ENCODE results near the gene EIF4E1B. TPM values are rescaled to one million over a fixed set of nuclear protein-coding genes. Genes with fewer than 3 reads are reported as not detected.

EIF4E1B gene
- total and polyA plus RNA-seq, 2 experiments from 2014 or later, result 0.17 TPM; not detected in 1

DNA sequence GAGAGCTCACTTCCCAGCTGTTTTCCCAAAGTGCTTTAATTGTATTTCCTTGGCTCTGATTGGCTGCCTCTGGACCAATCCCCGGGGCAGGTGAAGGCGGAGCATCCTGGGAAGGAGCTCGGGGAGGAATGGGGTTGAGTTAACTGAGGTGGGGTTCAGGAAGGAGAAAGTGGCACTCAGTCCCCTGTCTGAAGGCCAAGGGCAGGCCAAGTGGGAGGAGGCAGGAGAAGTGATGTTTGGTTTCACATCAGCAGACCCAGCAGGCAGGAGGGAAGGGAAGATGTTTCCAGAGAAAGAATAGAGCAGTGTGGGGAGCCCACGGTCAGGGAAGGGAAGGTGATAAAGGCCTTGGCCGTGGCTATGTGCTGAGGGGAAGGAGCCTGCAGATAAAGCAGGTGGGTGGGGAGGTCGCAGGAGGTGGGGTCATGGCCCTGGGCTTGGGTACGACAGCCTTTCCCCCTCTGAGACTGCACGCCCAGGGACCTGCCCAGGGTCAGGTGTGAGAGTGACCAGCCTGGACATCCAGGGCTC is 19.9 kb downstream of the EIF4E1B start (continued):
- TF ChIP-seq, protein P1, sequence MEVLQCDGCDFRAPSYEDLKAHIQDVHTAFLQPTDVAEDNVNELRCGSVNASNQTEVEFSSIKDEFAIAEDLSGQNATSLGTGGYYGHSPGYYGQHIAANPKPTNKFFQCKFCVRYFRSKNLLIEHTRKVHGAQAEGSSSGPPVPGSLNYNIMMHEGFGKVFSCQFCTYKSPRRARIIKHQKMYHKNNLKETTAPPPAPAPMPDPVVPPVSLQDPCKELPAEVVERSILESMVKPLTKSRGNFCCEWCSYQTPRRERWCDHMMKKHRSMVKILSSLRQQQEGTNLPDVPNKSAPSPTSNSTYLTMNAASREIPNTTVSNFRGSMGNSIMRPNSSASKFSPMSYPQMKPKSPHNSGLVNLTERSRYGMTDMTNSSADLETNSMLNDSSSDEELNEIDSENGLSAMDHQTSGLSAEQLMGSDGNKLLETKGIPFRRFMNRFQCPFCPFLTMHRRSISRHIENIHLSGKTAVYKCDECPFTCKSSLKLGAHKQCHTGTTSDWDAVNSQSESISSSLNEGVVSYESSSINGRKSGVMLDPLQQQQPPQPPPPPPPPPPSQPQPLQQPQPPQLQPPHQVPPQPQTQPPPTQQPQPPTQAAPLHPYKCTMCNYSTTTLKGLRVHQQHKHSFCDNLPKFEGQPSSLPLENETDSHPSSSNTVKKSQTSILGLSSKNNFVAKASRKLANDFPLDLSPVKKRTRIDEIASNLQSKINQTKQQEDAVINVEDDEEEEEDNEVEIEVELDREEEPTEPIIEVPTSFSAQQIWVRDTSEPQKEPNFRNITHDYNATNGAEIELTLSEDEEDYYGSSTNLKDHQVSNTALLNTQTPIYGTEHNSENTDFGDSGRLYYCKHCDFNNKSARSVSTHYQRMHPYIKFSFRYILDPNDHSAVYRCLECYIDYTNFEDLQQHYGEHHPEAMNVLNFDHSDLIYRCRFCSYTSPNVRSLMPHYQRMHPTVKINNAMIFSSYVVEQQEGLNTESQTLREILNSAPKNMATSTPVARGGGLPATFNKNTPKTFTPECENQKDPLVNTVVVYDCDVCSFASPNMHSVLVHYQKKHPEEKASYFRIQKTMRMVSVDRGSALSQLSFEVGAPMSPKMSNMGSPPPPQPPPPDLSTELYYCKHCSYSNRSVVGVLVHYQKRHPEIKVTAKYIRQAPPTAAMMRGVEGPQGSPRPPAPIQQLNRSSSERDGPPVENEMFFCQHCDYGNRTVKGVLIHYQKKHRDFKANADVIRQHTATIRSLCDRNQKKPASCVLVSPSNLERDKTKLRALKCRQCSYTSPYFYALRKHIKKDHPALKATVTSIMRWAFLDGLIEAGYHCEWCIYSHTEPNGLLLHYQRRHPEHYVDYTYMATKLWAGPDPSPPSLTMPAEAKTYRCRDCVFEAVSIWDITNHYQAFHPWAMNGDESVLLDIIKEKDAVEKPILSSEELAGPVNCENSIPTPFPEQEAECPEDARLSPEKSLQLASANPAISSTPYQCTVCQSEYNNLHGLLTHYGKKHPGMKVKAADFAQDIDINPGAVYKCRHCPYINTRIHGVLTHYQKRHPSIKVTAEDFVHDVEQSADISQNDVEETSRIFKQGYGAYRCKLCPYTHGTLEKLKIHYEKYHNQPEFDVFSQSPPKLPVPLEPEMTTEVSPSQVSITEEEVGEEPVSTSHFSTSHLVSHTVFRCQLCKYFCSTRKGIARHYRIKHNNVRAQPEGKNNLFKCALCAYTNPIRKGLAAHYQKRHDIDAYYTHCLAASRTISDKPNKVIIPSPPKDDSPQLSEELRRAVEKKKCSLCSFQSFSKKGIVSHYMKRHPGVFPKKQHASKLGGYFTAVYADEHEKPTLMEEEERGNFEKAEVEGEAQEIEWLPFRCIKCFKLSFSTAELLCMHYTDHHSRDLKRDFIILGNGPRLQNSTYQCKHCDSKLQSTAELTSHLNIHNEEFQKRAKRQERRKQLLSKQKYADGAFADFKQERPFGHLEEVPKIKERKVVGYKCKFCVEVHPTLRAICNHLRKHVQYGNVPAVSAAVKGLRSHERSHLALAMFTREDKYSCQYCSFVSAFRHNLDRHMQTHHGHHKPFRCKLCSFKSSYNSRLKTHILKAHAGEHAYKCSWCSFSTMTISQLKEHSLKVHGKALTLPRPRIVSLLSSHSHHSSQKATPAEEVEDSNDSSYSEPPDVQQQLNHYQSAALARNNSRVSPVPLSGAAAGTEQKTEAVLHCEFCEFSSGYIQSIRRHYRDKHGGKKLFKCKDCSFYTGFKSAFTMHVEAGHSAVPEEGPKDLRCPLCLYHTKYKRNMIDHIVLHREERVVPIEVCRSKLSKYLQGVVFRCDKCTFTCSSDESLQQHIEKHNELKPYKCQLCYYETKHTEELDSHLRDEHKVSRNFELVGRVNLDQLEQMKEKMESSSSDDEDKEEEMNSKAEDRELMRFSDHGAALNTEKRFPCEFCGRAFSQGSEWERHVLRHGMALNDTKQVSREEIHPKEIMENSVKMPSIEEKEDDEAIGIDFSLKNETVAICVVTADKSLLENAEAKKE (CRISPR knock-in tag; IDR thresholded peaks at IDR 0.05), result no peak
- TF ChIP-seq, protein P2, sequence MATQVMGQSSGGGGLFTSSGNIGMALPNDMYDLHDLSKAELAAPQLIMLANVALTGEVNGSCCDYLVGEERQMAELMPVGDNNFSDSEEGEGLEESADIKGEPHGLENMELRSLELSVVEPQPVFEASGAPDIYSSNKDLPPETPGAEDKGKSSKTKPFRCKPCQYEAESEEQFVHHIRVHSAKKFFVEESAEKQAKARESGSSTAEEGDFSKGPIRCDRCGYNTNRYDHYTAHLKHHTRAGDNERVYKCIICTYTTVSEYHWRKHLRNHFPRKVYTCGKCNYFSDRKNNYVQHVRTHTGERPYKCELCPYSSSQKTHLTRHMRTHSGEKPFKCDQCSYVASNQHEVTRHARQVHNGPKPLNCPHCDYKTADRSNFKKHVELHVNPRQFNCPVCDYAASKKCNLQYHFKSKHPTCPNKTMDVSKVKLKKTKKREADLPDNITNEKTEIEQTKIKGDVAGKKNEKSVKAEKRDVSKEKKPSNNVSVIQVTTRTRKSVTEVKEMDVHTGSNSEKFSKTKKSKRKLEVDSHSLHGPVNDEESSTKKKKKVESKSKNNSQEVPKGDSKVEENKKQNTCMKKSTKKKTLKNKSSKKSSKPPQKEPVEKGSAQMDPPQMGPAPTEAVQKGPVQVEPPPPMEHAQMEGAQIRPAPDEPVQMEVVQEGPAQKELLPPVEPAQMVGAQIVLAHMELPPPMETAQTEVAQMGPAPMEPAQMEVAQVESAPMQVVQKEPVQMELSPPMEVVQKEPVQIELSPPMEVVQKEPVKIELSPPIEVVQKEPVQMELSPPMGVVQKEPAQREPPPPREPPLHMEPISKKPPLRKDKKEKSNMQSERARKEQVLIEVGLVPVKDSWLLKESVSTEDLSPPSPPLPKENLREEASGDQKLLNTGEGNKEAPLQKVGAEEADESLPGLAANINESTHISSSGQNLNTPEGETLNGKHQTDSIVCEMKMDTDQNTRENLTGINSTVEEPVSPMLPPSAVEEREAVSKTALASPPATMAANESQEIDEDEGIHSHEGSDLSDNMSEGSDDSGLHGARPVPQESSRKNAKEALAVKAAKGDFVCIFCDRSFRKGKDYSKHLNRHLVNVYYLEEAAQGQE (IDR thresholded peaks at IDR 0.05; ENCODE audit: unreplicated experiment), result no peak

- no peaks in the 10 kb centered on the region for H3K9me3 Mint-ChIP-seq
- H3F3A ChIP-seq (replicated peaks; ENCODE audit: low read depth), result 0 out of 2 replicates have a peak, but pooled peaks cover 2% of the 10 kb centered on the region
- H3K4me1 ChIP-seq (ENCODE audit: insufficient read depth), result peaks cover 13% of the 10 kb centered on the region
- no peaks in the 10 kb centered on the region for H3K36me3 ChIP-seq (ENCODE audit: insufficient read depth)
- ATAC-seq (no peak), DNase-seq (ENCODE audit: low spot score) (peak; percentile 35)
- H2AFZ ChIP-seq, result no peak overlapping the region
- no peak overlapping the region for H3K4me3 ChIP-seq
- no peak overlapping the region for H3K4me2 ChIP-seq
- H3K36me3 Mint-ChIP-seq (ENCODE audit: low read depth), result peaks cover 8% of the 10 kb centered on the region; the same call in 2 of the 3 replicates
- H3K4me1 Mint-ChIP-seq, result peaks cover 34% of the 10 kb centered on the region
- H3K9me2 ChIP-seq (ENCODE audit: insufficient read depth), result no peaks in the 10 kb centered on the region; the same call in 1 of the 2 replicates
- peaks cover 7% of the 10 kb centered on the region for H3K27me3 Mint-ChIP-seq (ENCODE audit: insufficient read depth, low read depth, poor library complexity)
- H3K27me3 ChIP-seq (ENCODE audit: insufficient read depth), result no peaks in the 10 kb centered on the region
- H3K27ac ChIP-seq (ENCODE audit: low read depth), result no peak overlapping the region
- TF ChIP-seq NANOG (IDR thresholded peaks at IDR 0.05; ENCODE audit: borderline replicate concordance), result no peak
- no peak for TF ChIP-seq ETS1 (IDR thresholded peaks at IDR 0.05)
- no peak for TF ChIP-seq EZH2 (IDR thresholded peaks at IDR 0.05; ENCODE audit: low read depth, unreplicated experiment)
- no peak for TF ChIP-seq ZNF114 (CRISPR knock-in tag; IDR thresholded peaks at IDR 0.05)
- TF ChIP-seq POLR2AphosphoS5 (IDR thresholded peaks at IDR 0.05; ENCODE audit: low read depth), result no peak
- no peak for TF ChIP-seq JUNB (IDR thresholded peaks at IDR 0.05; ENCODE audit: unreplicated experiment)
- peaks cover 35% of the 10 kb centered on the region for H3K79me2 ChIP-seq (replicated peaks; ENCODE audit: insufficient read depth)
- no peak overlapping the region for H3K4me3 Mint-ChIP-seq
- H4K20me1 ChIP-seq (replicated peaks; ENCODE audit: insufficient read depth), result no peaks in the 10 kb centered on the region
- no peak overlapping the region for H3K27ac Mint-ChIP-seq
These were observed 21.1 kb downstream of the EIF4E1B start for GRCh38 chr5:176651472-176651980.
